ENCODE measurements around the gene LRWD1. TPM values are rescaled to one million over a fixed set of nuclear protein-coding genes. Genes with fewer than 3 reads are reported as not detected.
"Not testable (repeated sequence)": the region's sequence is repeated elsewhere in the genome, so short reads cannot be mapped to it uniquely, and the experiment has no call there.

The LRWD1 gene
- total RNA-seq, 1 experiment from 2014 or later: 39.5 TPM

- H3K79me2 ChIP-seq (ENCODE audit: insufficient read depth, low read length); H3K9ac ChIP-seq (ENCODE audit: low read length); RAD21 ChIA-PET (ENCODE audit: low non-redundant PET in 1 of 2, low total read pairs in 2 of 2, uncharacterized antibody in 2 of 2, unreplicated experiment in 2 of 2); POLR2A ChIA-PET; H4K20me1 ChIP-seq (ENCODE audit: insufficient read depth); H3K9me3 ChIP-seq (ENCODE audit: control insufficient read depth in 1 of 2, insufficient read depth in 1 of 2, low read depth in 1 of 2, low read length in 2 of 2); H3K4me3 ChIP-seq (replicated peaks in 1 of 2; ENCODE audit: low read depth in 1 of 2, low read length in 2 of 2); ATAC-seq; H3K4me2 ChIP-seq (ENCODE audit: low read length); H3K27me3 ChIP-seq (ENCODE audit: insufficient read depth, low read length); H3K36me3 ChIP-seq (ENCODE audit: control insufficient read depth in 1 of 2, insufficient read depth in 2 of 2, low read length in 2 of 2); H3K27ac ChIP-seq (ENCODE audit: low read depth, low read length); CTCF ChIA-PET; H2AFZ ChIP-seq (ENCODE audit: low read depth, low read length, poor library complexity, severe bottlenecking); H3K9me2 ChIP-seq (ENCODE audit: insufficient read depth); DNase-seq (ENCODE audit: low read depth, low spot score); BruUV-seq (replicated peaks): not testable (repeated sequence)
- intact Hi-C loops (cut with micrococcal nuclease): loop anchor here (5.0 kb wide), 1 partner anchor 178 kb away; no protein-coding TSS in a partner anchor
- H3K4me1 ChIP-seq (ENCODE audit: control insufficient read depth in 1 of 2, insufficient read depth in 2 of 2, low read length in 2 of 2): peaks cover 21 to 23% of the 10 kb centered on the region in 2 experiments
Measured at GRCh38 chr7:102454932-102455331, 9.9 kb upstream of the LRWD1 start.

GRCh38 chr7:102455596-102455995 is 9.2 kb upstream of the LRWD1 start:
- TF ChIP-seq MAX (IDR thresholded peaks at IDR 0.05): no peak
- TF ChIP-seq FOSL1 (IDR thresholded peaks at IDR 0.05; ENCODE audit: low read depth): no peak
- TF ChIP-seq ELF1 (IDR thresholded peaks at IDR 0.05; ENCODE audit: borderline replicate concordance, low read depth): no peak
- TF ChIP-seq CBX3 (IDR thresholded peaks at IDR 0.05; ENCODE audit: low read depth): no peak
- no peak for TF ChIP-seq CEBPB (IDR thresholded peaks at IDR 0.05; ENCODE audit: low read depth)
- TF ChIP-seq ZNF274 (IDR thresholded peaks at IDR 0.05; ENCODE audit: low read depth, low read length): no peak
- no peak for TF ChIP-seq EZH2phosphoT487 (IDR thresholded peaks at IDR 0.05; ENCODE audit: borderline replicate concordance)
- no peak for TF ChIP-seq POLR2AphosphoS5 (IDR thresholded peaks at IDR 0.05; ENCODE audit: low read depth, low read length)
- no peak for TF ChIP-seq TCF7L2 (IDR thresholded peaks at IDR 0.05; ENCODE audit: borderline replicate concordance, extremely low read depth, insufficient read depth, insufficient read length)
- no peak for TF ChIP-seq YY1 (IDR thresholded peaks at IDR 0.05; ENCODE audit: extremely low read depth, insufficient replicate concordance, low read depth, low read length)
- TF ChIP-seq ZFX (IDR thresholded peaks at IDR 0.05): no peak
- TF ChIP-seq CTCF (IDR thresholded peaks at IDR 0.05 in 2 of 3, conservative IDR thresholded peaks at IDR 0.05 in 1 of 3; ENCODE audit: borderline replicate concordance in 1 of 3, insufficient read depth in 1 of 3, low read depth in 2 of 3, low read length in 2 of 3): no peak
- no peak for TF ChIP-seq EGR1 (IDR thresholded peaks at IDR 0.05; ENCODE audit: low read depth)
- Histone ChIP-seq H3K4me2 (ENCODE audit: low read length) (no peak overlapping the region), H3K27ac (ENCODE audit: low read depth, low read length) (peak overlapping the region; percentile 68), H3K27me3 (ENCODE audit: insufficient read depth, low read length) (no peaks in the 10 kb centered on the region), H3K4me1 (ENCODE audit: control insufficient read depth in 1 of 2, insufficient read depth in 2 of 2, low read length in 2 of 2) (peaks cover 21 to 23% of the 10 kb centered on the region in 2 experiments), H3K36me3 (ENCODE audit: control insufficient read depth in 1 of 2, insufficient read depth in 2 of 2, low read length in 2 of 2) (peaks cover 0 to 4% of the 10 kb centered on the region in 2 experiments; a peak in 3 of 4 replicates), H2AFZ (ENCODE audit: low read depth, low read length, poor library complexity, severe bottlenecking) (no peak overlapping the region), H3K4me3 (replicated peaks in 1 of 2; ENCODE audit: low read depth in 1 of 2, low read length in 2 of 2) (no peak overlapping the region), H3K9me2 (ENCODE audit: insufficient read depth) (no peaks in the 10 kb centered on the region), H3K9me3 (ENCODE audit: control insufficient read depth in 1 of 2, insufficient read depth in 1 of 2, low read depth in 1 of 2, low read length in 2 of 2) (no peaks in the 10 kb centered on the region), H4K20me1 (ENCODE audit: insufficient read depth) (no peaks in the 10 kb centered on the region), H3K9ac (ENCODE audit: low read length) (no peak overlapping the region), H3K79me2 (ENCODE audit: insufficient read depth, low read length) (no peaks in the 10 kb centered on the region)
- intact Hi-C loops (cut with micrococcal nuclease): no loop called here
- BruUV-seq (replicated peaks): no TSS peak
- ChIA-PET POLR2A (no interaction called here), CTCF (interaction anchor here (1.3 kb wide), 1 partner anchor 43 kb away, joined by 5 read pairs; no protein-coding TSS in a partner anchor), RAD21 (ENCODE audit: low non-redundant PET in 1 of 2, low total read pairs in 2 of 2, uncharacterized antibody in 2 of 2, unreplicated experiment in 2 of 2) (interaction anchor here in 1 of 2 experiments (1.8 kb wide), 1 partner anchor 15 kb away, joined by 5 read pairs; no protein-coding TSS in a partner anchor)
- DNase-seq (ENCODE audit: low read depth, low spot score) (no peak), ATAC-seq (peak; percentile 8; the same call in 1 of the 2 replicates)

Measured in HCT116 (cell line).